Smooth muscle cell (in vitro differentiated cells): ENCODE data around the gene NUMB. TPM values are rescaled to one million over a fixed set of nuclear protein-coding genes. Genes with fewer than 3 reads are reported as not detected.
A peak's percentile ranks its signal among the peaks of the same experiment; 100 is the strongest.

ENCODE experiments used
- DNase-seq: peaks from one replicate; lab custom pipeline; 2025; ENCODE audit not compliant: unreplicated experiment; lab: John Stamatoyannopoulos, UW
- H2AFZ ChIP-seq: fragments of 200-600 bp; sonication (generic); 2 replicates; pipeline ENCODE4 v1.6.0; 2016; ENCODE audit warnings: antibody characterized with exemption, low read depth, mild to moderate bottlenecking
- H3F3A ChIP-seq: fragments of 200-600 bp; sonication (generic); 2 replicates; pipeline ENCODE4 v1.6.0; 2017; ENCODE audit warnings: antibody characterized with exemption, low read depth
- H3K27ac ChIP-seq: fragments of 200-600 bp; sonication (generic); 2 replicates; pipeline ENCODE4 v1.5.1; 2016; ENCODE audit warnings: low read depth, mild to moderate bottlenecking
- H3K27me3 ChIP-seq: fragments of 200-600 bp; sonication (generic); 2 replicates; pipeline ENCODE4 v1.6.1; 2016; ENCODE audit warnings: low read depth, mild to moderate bottlenecking
- H3K36me3 ChIP-seq: fragments of 200-600 bp; sonication (generic); 2 replicates; pipeline ENCODE4 v1.5.1; 2016; ENCODE audit warnings: low read depth
- H3K4me1 ChIP-seq: fragments of 200-600 bp; sonication (generic); 2 replicates; pipeline ENCODE4 v1.5.1; 2016; ENCODE audit warnings: low read depth
- H3K4me2 ChIP-seq: fragments of 200-600 bp; sonication (generic); 2 replicates; pipeline ENCODE4 v1.6.0; 2016; ENCODE audit warnings: mild to moderate bottlenecking
- H3K4me3 ChIP-seq: fragments of 200-600 bp; sonication (generic); 2 replicates; pipeline ENCODE4 v1.5.1; 2016; ENCODE audit warnings: mild to moderate bottlenecking
- H3K79me2 ChIP-seq: fragments of 200-600 bp; sonication (generic); 2 replicates; pipeline ENCODE4 v1.6.0; 2016; ENCODE audit warnings: low read depth, mild to moderate bottlenecking
- H3K9ac ChIP-seq: fragments of 200-600 bp; sonication (generic); 2 replicates; pipeline ENCODE4 v1.6.0; 2016; ENCODE audit warnings: low read depth
- H3K9me3 ChIP-seq: fragments of 200-600 bp; sonication (generic); replicated peaks from 2 replicates; pipeline ENCODE4 v1.5.1; 2016; ENCODE audit warnings: low read depth
- H4K20me1 ChIP-seq: fragments of 200-600 bp; sonication (generic); 2 replicates; pipeline ENCODE4 v1.6.0; 2016; ENCODE audit warnings: low read depth
- WGBS: methylation state at CpG from one replicate; pipeline ENCODE4 v1.1.7; 2016; ENCODE audit warnings: low lambda C conversion rate; 5-methylcytosine and 5-hydroxymethylcytosine counted together
- polyA plus RNA-seq: library from polyadenylated mRNA; unstranded; fragments of >200 nt; fragmentation: Nextera tagmentation; extraction: Ambion mirVana; gene quantifications from 2 replicates; pipeline ENCODE4 v1.2.1, GENCODE V29; 2016
- total RNA-seq: library from RNA; depleted of rRNA; stranded (reverse); fragments of >200 nt; gene quantifications from 2 replicates; pipeline ENCODE4 v1.2.3, GENCODE V29; 2014
- TF ChIP-seq, protein P1 (sequence below): fragments of 200-600 bp; sonication (generic); IDR thresholded peaks from 2 replicates; pipeline ENCODE4 v1.5.1; 2017; ENCODE audit warnings: borderline replicate concordance, mild to moderate bottlenecking, antibody characterized with exemption; ENCODE audit not compliant: insufficient read depth, poor library complexity, severe bottlenecking

NUMB gene
- total and polyA plus RNA-seq, 2 experiments from 2014 or later = 34.5 to 57.4 TPM

DNA sequence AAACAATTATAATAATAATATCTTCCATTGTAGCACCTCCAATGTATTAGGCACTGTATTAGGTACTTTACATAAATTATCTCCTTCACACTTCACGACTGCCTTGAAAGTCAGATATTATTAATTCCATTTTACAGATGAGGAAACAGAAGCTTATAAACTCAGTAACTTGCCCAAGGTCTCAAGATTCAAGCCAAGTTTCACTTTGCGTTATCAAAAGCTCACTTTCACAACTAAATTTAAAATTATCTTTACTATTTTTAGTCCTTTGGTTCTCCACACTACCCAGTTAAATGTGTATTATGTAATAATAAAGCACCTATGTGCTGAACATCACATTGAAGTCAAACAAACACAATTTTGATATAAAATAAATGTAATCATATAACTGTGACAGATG lies 55.8 kb downstream of the NUMB start:
- Histone ChIP-seq H4K20me1 (peaks cover 96% of the 10 kb centered on the region), H3K4me3 (no peak overlapping the region), H3K79me2 (peaks cover 66% of the 10 kb centered on the region), H3K27ac (no peak overlapping the region), H2AFZ (no peak overlapping the region), H3K9me3 (no peaks in the 10 kb centered on the region), H3K4me2 (no peak overlapping the region), H3K4me1 (peaks cover 5% of the 10 kb centered on the region), H3F3A (no peaks in the 10 kb centered on the region), H3K36me3 (no peaks in the 10 kb centered on the region), H3K9ac (no peak overlapping the region), H3K27me3 (no peaks in the 10 kb centered on the region)
- DNase-seq = no peak
- 93% methylated on average over 2 of the region's 2 CpGs for WGBS
- TF ChIP-seq, protein P1, sequence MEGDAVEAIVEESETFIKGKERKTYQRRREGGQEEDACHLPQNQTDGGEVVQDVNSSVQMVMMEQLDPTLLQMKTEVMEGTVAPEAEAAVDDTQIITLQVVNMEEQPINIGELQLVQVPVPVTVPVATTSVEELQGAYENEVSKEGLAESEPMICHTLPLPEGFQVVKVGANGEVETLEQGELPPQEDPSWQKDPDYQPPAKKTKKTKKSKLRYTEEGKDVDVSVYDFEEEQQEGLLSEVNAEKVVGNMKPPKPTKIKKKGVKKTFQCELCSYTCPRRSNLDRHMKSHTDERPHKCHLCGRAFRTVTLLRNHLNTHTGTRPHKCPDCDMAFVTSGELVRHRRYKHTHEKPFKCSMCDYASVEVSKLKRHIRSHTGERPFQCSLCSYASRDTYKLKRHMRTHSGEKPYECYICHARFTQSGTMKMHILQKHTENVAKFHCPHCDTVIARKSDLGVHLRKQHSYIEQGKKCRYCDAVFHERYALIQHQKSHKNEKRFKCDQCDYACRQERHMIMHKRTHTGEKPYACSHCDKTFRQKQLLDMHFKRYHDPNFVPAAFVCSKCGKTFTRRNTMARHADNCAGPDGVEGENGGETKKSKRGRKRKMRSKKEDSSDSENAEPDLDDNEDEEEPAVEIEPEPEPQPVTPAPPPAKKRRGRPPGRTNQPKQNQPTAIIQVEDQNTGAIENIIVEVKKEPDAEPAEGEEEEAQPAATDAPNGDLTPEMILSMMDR = no peak

DNA sequence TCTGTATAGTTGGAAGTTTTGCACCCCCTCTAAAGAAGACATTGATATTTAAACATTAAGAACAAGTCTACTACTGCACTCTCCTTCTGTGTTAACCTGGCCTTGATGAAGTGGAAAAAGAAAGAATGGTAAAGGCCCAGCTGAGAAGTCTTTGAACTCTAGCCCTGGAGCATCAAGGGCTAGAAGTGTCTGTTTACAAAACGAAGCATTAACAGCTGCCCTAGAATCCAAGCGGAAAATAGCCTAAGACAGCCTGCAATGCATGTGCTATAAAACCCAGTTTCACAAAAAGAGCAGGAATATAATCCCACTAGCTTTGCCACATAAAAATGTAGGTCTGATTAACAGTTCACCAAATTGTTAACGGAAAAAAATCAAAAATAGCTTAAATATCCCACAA lies 60.5 kb downstream of the NUMB start:
- peak overlapping the region; percentile 6 for H3K27ac ChIP-seq
- no peak overlapping the region for H3K4me3 ChIP-seq
- no peaks in the 10 kb centered on the region for H3F3A ChIP-seq
- TF ChIP-seq, protein P1 = no peak
- peak overlapping the region; percentile 35 for H3K4me2 ChIP-seq
- no peaks in the 10 kb centered on the region for H3K36me3 ChIP-seq
- H4K20me1 ChIP-seq = peaks cover 100% of the 10 kb centered on the region
- H3K4me1 ChIP-seq = peaks cover 5% of the 10 kb centered on the region
- WGBS = 24% methylated on average over 3 of the region's 3 CpGs
- DNase-seq = no peak
- peaks cover 79% of the 10 kb centered on the region for H3K79me2 ChIP-seq
- no peaks in the 10 kb centered on the region for H3K27me3 ChIP-seq
- H3K9ac ChIP-seq = no peak overlapping the region
- no peaks in the 10 kb centered on the region for H3K9me3 ChIP-seq
- no peak overlapping the region for H2AFZ ChIP-seq

DNA sequence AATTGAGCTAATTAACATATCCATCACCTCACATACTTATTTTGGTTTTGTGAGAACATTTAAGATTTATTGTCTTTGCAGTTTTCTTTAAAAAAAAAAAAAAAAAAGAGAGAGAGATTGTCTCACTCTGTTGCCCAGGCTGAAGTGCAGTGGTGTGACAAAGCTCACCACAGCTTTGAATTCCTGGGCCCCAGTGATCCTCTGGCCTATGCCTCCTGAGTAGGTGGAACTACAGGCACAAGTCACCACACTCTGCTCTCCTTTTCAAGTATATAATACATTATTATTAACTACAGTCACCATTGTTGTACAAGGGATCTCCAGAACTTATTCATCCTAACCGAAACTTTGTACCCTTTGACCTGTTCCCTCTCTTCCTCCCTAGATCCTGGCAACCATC lies 64.0 kb downstream of the NUMB start:
- Histone ChIP-seq H4K20me1 (peaks cover 100% of the 10 kb centered on the region), H3K9ac (no peak overlapping the region), H3K27ac (no peak overlapping the region), H3K9me3 (no peaks in the 10 kb centered on the region), H2AFZ (no peak overlapping the region), H3K4me1 (peaks cover 5% of the 10 kb centered on the region), H3K4me3 (no peak overlapping the region), H3K27me3 (no peaks in the 10 kb centered on the region), H3K79me2 (peaks cover 71% of the 10 kb centered on the region), H3F3A (no peaks in the 10 kb centered on the region), H3K36me3 (no peaks in the 10 kb centered on the region), H3K4me2 (no peak overlapping the region)
- no peak for DNase-seq
- WGBS = 95% methylated on average over 1 of the region's 1 CpG
- TF ChIP-seq, protein P1 = no peak

DNA sequence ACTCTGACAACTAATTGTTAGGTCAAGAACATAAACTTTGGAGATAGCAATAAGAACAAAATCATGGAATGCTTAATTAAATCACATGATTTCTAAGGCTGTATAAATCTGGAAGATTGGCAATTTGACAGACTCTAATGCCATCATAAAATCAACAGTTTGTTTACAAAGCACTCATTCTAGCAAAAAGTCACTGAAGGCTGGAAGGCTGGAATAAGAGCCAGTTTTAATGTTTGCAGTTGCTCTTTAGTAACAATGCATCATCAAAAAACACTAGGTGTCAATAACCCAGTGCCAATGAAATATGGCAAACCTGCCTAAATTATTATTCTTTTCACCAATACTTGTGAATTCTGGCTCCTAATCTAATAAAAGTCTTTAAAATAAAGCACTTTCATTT lies 65.0 kb downstream of the NUMB start:
- peaks cover 5% of the 10 kb centered on the region for H3K4me1 ChIP-seq
- H3K79me2 ChIP-seq = peaks cover 71% of the 10 kb centered on the region
- no peak overlapping the region for H3K9ac ChIP-seq
- no peak for DNase-seq
- H3K4me2 ChIP-seq = no peak overlapping the region
- no peaks in the 10 kb centered on the region for H3K9me3 ChIP-seq
- TF ChIP-seq, protein P1 = no peak
- H2AFZ ChIP-seq = no peak overlapping the region
- no peaks in the 10 kb centered on the region for H3K27me3 ChIP-seq
- H3F3A ChIP-seq = no peaks in the 10 kb centered on the region
- no peak overlapping the region for H3K4me3 ChIP-seq
- peaks cover 99% of the 10 kb centered on the region for H4K20me1 ChIP-seq
- no peaks in the 10 kb centered on the region for H3K36me3 ChIP-seq
- no peak overlapping the region for H3K27ac ChIP-seq
